Colon (tissue), 2 donors: ENCODE measurements around the gene CDCA4.

Experiments used
- FAIRE-seq: peaks from 2 replicates; lab custom pipeline; 2012; peaks lifted over from hg19 to GRCh38; lab: Jason Lieb, UNC
- donor health status: control.
- donor health status: control.

CDCA4 gene

GRCh38 chr14:105013150-105013785 lies 7.6 kb downstream of the CDCA4 start:
- FAIRE-seq: no peak

DNA sequence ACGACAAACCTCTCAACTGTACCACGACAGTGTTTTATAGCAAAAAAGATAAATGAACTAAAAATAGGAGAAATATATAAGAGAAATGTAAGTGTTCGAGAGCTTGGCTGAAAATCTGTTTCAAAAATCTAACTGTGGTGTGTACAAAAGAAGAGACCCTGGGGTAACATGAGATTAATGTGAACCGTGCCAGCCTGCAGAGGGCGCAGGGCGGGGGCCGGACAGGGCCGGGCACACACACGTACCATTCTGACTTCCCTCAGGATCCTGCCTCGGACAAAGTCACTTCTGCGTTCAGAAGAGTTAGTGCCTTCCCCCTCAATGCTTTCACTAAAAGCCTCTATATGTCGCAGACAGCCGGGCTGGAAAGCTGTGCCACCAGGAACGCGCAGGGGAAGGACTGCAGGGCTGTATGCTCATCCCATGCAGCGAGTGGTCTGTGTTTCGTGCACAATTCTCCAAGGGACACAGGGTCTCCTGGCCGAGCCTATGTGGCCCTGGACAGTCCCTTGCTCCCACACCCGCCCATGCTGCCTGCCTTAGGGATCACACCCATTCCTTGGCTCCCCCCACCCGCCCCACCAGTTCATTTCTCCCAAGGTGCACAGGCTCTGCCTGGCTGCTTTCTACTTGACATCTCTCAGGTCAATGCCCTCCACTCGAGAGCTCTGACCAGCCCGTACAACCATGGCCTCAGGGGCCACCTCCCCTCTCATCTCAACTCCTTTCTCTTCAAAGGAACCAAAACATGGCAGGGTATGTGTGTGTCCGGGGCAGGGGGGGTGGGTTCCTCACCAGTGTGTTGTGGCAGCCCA lies 8.5 kb downstream of the CDCA4 start:
- FAIRE-seq: no peak

- no peak for FAIRE-seq
Measured at GRCh38 chr14:105011312-105011990, 9.4 kb downstream of the CDCA4 start.

- FAIRE-seq: no peak
Measured at GRCh38 chr14:105010891-105011291, 10.0 kb downstream of the CDCA4 start.

GRCh38 chr14:105010106-105010505 lies 10.8 kb downstream of the CDCA4 start:
- no peak for FAIRE-seq

DNA sequence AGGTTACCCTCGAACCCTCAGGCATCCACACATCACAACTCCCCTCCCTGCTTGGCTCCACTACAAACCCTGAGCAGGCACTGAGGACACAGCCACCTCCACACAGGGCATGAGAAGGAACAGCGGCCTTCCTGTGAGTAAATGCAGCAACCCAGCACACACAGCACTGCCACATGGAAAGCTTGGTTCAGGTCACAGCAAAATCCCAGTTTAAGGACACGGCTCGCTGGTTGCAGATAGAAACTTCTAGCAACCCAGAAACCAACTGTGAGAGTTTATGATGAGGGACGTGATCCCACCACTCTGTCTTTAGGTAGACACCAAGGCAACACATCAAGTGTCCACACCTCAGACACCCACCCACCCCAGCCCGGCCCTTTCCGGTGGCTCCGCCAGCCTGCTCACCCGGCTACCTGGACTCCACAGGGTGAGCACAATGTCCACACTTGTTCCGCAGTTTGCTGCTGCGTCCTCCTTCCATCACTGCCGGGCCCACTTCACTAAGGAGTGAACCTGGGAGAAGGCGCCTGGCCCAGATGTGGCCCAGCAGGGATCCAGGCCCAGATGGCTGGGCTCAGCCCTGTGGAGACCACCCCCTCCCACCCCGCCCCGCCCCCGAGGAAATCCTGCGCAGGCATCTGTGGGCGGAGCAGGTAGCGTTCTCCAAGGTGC lies 13.2 kb downstream of the CDCA4 start:
- no peak for FAIRE-seq

GRCh38 chr14:105006831-105007592 lies 13.9 kb downstream of the CDCA4 start:
- FAIRE-seq: no peak

- no peak for FAIRE-seq
Measured at GRCh38 chr14:105005929-105006830, 14.7 kb downstream of the CDCA4 start.

GRCh38 chr14:105005329-105005928 lies 15.5 kb downstream of the CDCA4 start:
- no peak for FAIRE-seq

DNA sequence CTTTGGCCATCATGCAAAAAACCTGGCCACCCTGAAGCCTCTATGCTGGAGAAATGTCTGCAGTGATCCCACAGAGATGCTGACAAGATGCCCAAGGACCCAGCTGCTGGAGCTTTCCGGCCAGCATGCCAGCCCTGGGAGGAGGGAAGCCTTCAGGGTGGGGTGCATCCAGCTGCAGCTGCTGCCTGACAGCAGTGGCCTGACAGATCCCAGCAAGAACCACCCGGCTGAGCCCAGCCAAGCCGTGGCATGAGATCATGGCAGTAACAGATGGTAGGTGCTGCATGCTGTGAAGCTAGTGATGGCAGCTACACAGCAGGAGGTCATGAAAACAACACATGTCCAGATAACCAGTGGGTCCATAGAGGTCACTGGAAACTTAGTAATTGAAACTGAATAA lies 21.5 kb downstream of the CDCA4 start:
- FAIRE-seq: no peak

- FAIRE-seq: no peak
Measured at GRCh38 chr14:104998801-104999200, 22.1 kb downstream of the CDCA4 start.

GRCh38 chr14:104996483-104996882 lies 24.4 kb downstream of the CDCA4 start:
- FAIRE-seq: no peak

GRCh38 chr14:104996032-104996431 lies 24.9 kb downstream of the CDCA4 start:
- FAIRE-seq: no peak

- no peak for FAIRE-seq
Measured at GRCh38 chr14:104994978-104995377, 25.9 kb downstream of the CDCA4 start.

- FAIRE-seq: no peak
Measured at GRCh38 chr14:104993808-104994591, 26.9 kb downstream of the CDCA4 start.

DNA sequence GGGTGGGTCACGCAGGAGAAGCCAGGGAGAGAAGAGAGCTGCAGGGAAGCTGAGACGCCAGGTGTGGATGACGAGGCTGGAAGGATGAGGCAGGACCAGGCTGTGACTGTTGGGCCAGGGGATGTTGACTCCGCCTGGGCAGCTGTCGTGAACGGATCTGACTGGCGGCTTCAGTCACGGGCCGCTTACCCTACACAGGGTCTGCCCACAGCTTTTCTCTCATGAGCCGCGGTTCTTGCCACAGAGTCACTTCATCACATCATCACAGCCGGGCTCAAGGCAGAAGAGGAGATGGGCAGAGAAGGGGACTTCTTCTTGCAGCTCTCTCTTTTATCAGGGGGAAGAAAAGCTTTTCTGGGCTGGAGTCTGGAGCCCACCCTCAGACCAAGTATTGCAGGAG lies 27.6 kb downstream of the CDCA4 start:
- no peak for FAIRE-seq

GRCh38 chr14:104992501-104992900 lies 28.4 kb downstream of the CDCA4 start:
- no peak for FAIRE-seq

DNA sequence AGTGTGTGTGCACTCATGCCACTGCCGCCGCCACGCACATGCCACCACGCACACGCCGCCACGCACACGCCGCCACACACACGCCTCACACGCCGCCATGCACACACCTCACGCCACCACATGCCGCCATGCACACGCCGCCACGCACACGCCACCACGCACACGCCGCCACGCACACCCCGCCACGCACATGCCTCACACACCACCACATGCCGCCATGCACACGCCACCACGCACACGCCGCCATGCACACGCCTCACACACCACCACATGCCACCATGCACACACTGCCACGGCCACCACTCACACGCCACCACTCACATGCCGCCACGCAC lies 29.0 kb downstream of the CDCA4 start:
- FAIRE-seq: no peak

DNA sequence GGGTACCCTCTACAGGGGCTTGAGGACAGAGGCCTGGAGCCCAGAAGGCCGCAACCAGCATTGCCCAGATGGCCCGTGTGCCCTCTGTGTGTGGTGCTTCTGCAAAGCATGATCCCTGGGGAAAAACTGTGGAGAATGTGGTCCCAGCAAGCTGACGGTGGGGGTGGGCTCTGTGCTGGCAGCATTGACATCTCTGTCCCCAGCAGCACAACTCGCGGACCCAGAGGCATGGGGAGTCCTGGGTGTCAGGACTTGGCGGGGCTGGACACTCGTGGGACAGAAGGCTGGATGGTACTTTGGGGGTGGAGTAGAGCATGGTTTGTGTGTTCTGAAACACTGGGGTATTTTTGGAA lies 31.0 kb downstream of the CDCA4 start:
- FAIRE-seq: no peak
